Measurements from ENCODE around the gene ARSG.

DNA sequence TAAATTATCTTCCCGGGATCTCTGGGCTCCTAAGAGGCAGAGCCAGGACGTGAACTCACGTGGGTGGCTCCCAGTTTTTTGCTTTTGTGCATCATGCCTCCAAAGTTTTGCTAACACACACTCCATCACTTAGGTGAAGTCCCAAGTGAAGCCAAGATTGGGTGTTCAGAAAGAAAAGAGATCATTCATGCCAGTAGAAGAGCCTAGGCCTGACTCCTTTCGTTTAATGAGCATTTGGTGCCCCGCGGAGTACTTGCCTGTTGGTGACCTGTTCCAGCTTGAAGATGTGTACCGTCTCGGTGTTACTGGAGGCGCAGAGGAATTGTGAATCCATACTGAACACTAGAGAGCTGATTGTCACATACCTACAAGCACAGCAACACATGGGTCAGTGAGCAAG is 141.9 kb downstream of the ARSG start:
- TF ChIP-seq, protein P1, sequence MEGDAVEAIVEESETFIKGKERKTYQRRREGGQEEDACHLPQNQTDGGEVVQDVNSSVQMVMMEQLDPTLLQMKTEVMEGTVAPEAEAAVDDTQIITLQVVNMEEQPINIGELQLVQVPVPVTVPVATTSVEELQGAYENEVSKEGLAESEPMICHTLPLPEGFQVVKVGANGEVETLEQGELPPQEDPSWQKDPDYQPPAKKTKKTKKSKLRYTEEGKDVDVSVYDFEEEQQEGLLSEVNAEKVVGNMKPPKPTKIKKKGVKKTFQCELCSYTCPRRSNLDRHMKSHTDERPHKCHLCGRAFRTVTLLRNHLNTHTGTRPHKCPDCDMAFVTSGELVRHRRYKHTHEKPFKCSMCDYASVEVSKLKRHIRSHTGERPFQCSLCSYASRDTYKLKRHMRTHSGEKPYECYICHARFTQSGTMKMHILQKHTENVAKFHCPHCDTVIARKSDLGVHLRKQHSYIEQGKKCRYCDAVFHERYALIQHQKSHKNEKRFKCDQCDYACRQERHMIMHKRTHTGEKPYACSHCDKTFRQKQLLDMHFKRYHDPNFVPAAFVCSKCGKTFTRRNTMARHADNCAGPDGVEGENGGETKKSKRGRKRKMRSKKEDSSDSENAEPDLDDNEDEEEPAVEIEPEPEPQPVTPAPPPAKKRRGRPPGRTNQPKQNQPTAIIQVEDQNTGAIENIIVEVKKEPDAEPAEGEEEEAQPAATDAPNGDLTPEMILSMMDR (IDR thresholded peaks at IDR 0.05; ENCODE audit: low read length), result no peak
- TF ChIP-seq EZH2 (IDR thresholded peaks at IDR 0.05; ENCODE audit: borderline replicate concordance, low read length), result no peak

All from OCI-LY1 (cell line).